SK-N-SH (cell line): ENCODE measurements around the gene NDUFB3. TPM values are rescaled to one million over a fixed set of nuclear protein-coding genes. Genes with fewer than 3 reads are reported as not detected.

ENCODE experiments used
- CTCF ChIA-PET: fragments of 300-600, 350-600 bp; formaldehyde crosslinking; extraction: SDS; loops from one replicate; lab custom pipeline; 2021; lab: Yijun Ruan, JAX
- POLR2A ChIA-PET: fragments of 350-600 bp; sonication (Branson Sonifier 250); formaldehyde crosslinking; extraction: SDS; loops from one replicate; lab custom pipeline; 2020; ENCODE audit warnings: antibody characterized with exemption, inconsistent platforms; lab: Yijun Ruan, JAX
- DNase-seq: peaks from one replicate; pipeline ENCODE4 v3.0.0; 2012
- H2AFZ ChIP-seq: fragments of 200-600 bp; sonication (generic); 2 replicates; pipeline ENCODE4 v1.8.1; 2016; ENCODE audit warnings: antibody characterized with exemption, mild to moderate bottlenecking, low read depth
- H3F3A ChIP-seq: fragments of 200-600 bp; sonication (generic); replicated peaks from 2 replicates; pipeline ENCODE3; 2016; ENCODE audit warnings: antibody characterized with exemption, mild to moderate bottlenecking; ENCODE audit not compliant: insufficient read depth
- H3K27ac ChIP-seq, 2 experiments: fragments of 200-500 bp in 1 of 2; fragments of 200-600 bp in 1 of 2; sonication (Bioruptor generic) in 1 of 2; sonication (generic), shearing (Covaris generic) in 1 of 2; 2 replicates each; pipeline versions ENCODE4 v1.5.1 to v1.6.1; 2014 to 2016; ENCODE audit warnings: low read depth in 2 of 2, inconsistent platforms in 1 of 2, low read length in 1 of 2, mild to moderate bottlenecking in 1 of 2, mixed read lengths in 1 of 2
- H3K27me3 ChIP-seq: fragments of 200-600 bp; sonication (generic), shearing (Covaris generic); 2 replicates; pipeline ENCODE4 v1.6.1; 2016; ENCODE audit warnings: mixed run types; ENCODE audit not compliant: insufficient read depth
- H3K36me3 ChIP-seq, 2 experiments: fragments of 200-500 bp in 1 of 2; fragments of 200-600 bp in 1 of 2; sonication (Bioruptor generic) in 1 of 2; sonication (generic) in 1 of 2; replicated peaks in 1 of 2; 2 replicates each; pipeline versions ENCODE3 to v1.5.1; 2014 to 2016; ENCODE audit warnings: low read length in 1 of 2, mild to moderate bottlenecking in 1 of 2; ENCODE audit not compliant: insufficient read depth in 2 of 2, control insufficient read depth in 1 of 2
- H3K4me1 ChIP-seq, 2 experiments: fragments of 200-500 bp in 1 of 2; fragments of 200-600 bp in 1 of 2; sonication (Bioruptor generic) in 1 of 2; sonication (generic), shearing (Covaris generic) in 1 of 2; 2 replicates each; pipeline versions ENCODE4 v1.5.1 to v1.6.1; 2014 to 2016; ENCODE audit warnings: low read depth in 1 of 2, low read length in 1 of 2, mixed run types in 1 of 2; ENCODE audit not compliant: insufficient read depth in 2 of 2, control insufficient read depth in 1 of 2
- H3K4me2 ChIP-seq: fragments of 200-600 bp; sonication (generic), shearing (Covaris generic); 2 replicates; pipeline ENCODE4 v1.6.1; 2017; ENCODE audit warnings: mixed run types
- H3K4me3 ChIP-seq, 2 experiments: fragments of 200-500 bp in 1 of 2; fragments of 200-600 bp in 1 of 2; sonication (Bioruptor generic) in 1 of 2; sonication (generic), shearing (Covaris generic) in 1 of 2; 2 replicates each; pipeline versions ENCODE4 v1.5.1 to v1.8.1; 2014 to 2016; ENCODE audit warnings: low read depth in 2 of 2, inconsistent platforms in 1 of 2, low read length in 1 of 2, mild to moderate bottlenecking in 1 of 2, mixed read lengths in 1 of 2, moderate library complexity in 1 of 2
- H3K79me2 ChIP-seq: fragments of 200-600 bp; sonication (generic); 2 replicates; pipeline ENCODE4 v1.8.1; 2017; ENCODE audit warnings: mild to moderate bottlenecking; ENCODE audit not compliant: insufficient read depth
- H3K9ac ChIP-seq: fragments of 200-600 bp; sonication (generic); 2 replicates; pipeline ENCODE4 v1.6.1; 2017; ENCODE audit warnings: mixed run types
- H3K9me2 ChIP-seq: fragments of 200-600 bp; sonication (generic); 2 replicates; pipeline ENCODE4 v1.6.1; 2017; ENCODE audit warnings: mixed run types
- H3K9me3 ChIP-seq: fragments of 200-600 bp; sonication (generic); 2 replicates; pipeline ENCODE4 v1.6.1; 2017; ENCODE audit warnings: mixed run types, mild to moderate bottlenecking, moderate library complexity
- H4K20me1 ChIP-seq: fragments of 200-600 bp; sonication (generic); 2 replicates; pipeline ENCODE4 v1.6.1; 2017; ENCODE audit warnings: mild to moderate bottlenecking, mixed run types; ENCODE audit not compliant: insufficient read depth
- ELF1 ChIP-seq: IDR thresholded peaks from 2 replicates; pipeline ENCODE4 v1.4.0; 2012
- EZH2phosphoT487 ChIP-seq: fragments of 200-600 bp; sonication (generic); IDR thresholded peaks from 2 replicates; pipeline ENCODE4 v1.6.1; 2017; ENCODE audit warnings: low read depth, mixed run types, mild to moderate bottlenecking, antibody characterized with exemption, moderate library complexity, borderline replicate concordance
- FOXJ3 ChIP-seq: sonication (generic); formaldehyde crosslinking; IDR thresholded peaks from 2 replicates; pipeline ENCODE4 v1.5.1; 2020; ENCODE audit warnings: mild to moderate bottlenecking, missing genetic modification reagents
- IRF3 ChIP-seq: fragments of 150-350 bp; IDR thresholded peaks from 2 replicates; pipeline ENCODE4 v1.6.1; 2016; ENCODE audit warnings: mild to moderate bottlenecking, low read depth, low read length
- POLR2AphosphoS5 ChIP-seq: IDR thresholded peaks from 2 replicates; pipeline ENCODE4 v1.6.1; 2012; ENCODE audit warnings: low read depth, low read length
- RAD21 ChIP-seq: IDR thresholded peaks from 2 replicates; pipeline ENCODE4 v1.6.1; 2012; ENCODE audit warnings: mild to moderate bottlenecking, low read length
- TAF1 ChIP-seq: IDR thresholded peaks from 2 replicates; pipeline ENCODE4 v1.6.1; 2012; ENCODE audit warnings: low read depth, mild to moderate bottlenecking, low read length, moderate library complexity, borderline replicate concordance
- USF1 ChIP-seq: IDR thresholded peaks from 2 replicates; pipeline ENCODE4 v1.4.0; 2012; ENCODE audit warnings: low read depth, borderline replicate concordance
- WGBS: methylation state at CpG from one replicate; pipeline ENCODE4 v1.1.6; 2017; ENCODE audit warnings: low lambda C conversion rate; 5-methylcytosine and 5-hydroxymethylcytosine counted together
- polyA plus RNA-seq, 3 experiments: library from polyadenylated mRNA; depleted of rRNA; stranded (reverse); fragments of >200 nt; gene quantifications; 2 replicates each; pipeline ENCODE4 v1.2.3, GENCODE V29; 2012
- TF ChIP-seq, protein P1 (sequence below): IDR thresholded peaks from 2 replicates; pipeline ENCODE4 v1.4.0; 2012; ENCODE audit warnings: low read depth
- TF ChIP-seq, protein P2 (sequence below): IDR thresholded peaks from 2 replicates; pipeline ENCODE4 v1.6.1; 2012; ENCODE audit warnings: mild to moderate bottlenecking, low read depth, low read length, moderate library complexity
- TF ChIP-seq, protein P3 (sequence below): IDR thresholded peaks from 2 replicates; pipeline ENCODE4; 2012

The NDUFB3 gene
- polyA plus RNA-seq, 1 of the 3 experiments (the other 2 are of a cell fraction): 55.9 TPM

GRCh38 chr2:201128033-201128432, 56.2 kb downstream of the NDUFB3 start:
- no peak for DNase-seq
- peak overlapping the region; percentile 76 for H3K4me2 ChIP-seq
- H3K4me1 ChIP-seq: peaks cover 24 to 65% of the 10 kb centered on the region in 2 experiments
- H3K4me3 ChIP-seq: peak overlapping the region in 1 of 2 experiments; percentile 12; a peak in 1 of 4 replicates
- peak overlapping the region; percentile 75 for H3K9ac ChIP-seq
- WGBS: 77% methylated on average over 1 of the region's 1 CpG
- peaks cover 3 to 5% of the 10 kb centered on the region in 2 experiments for H3K36me3 ChIP-seq
- POLR2A ChIA-PET: interaction anchor here (1.0 kb wide), 1 partner anchor 12 kb away, joined by 3 read pairs; no protein-coding TSS in a partner anchor
- H3K79me2 ChIP-seq: peaks cover 96% of the 10 kb centered on the region
- no peak overlapping the region for H2AFZ ChIP-seq
- H3K9me3 ChIP-seq: no peaks in the 10 kb centered on the region
- H3K27me3 ChIP-seq: no peaks in the 10 kb centered on the region
- peaks cover 45% of the 10 kb centered on the region for H3F3A ChIP-seq
- CTCF ChIA-PET: interaction anchor here (0.9 to 1.0 kb wide), 2 partner anchors 12 to 30 kb away, joined by 3 to 4 read pairs; partner anchors contain the start of gene CFLAR
- H4K20me1 ChIP-seq: no peaks in the 10 kb centered on the region
- no peak for TF ChIP-seq ELF1
- TF ChIP-seq, protein P1, sequence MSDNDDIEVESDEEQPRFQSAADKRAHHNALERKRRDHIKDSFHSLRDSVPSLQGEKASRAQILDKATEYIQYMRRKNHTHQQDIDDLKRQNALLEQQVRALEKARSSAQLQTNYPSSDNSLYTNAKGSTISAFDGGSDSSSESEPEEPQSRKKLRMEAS: no peak
- TF ChIP-seq IRF3: no peak
- no peak for TF ChIP-seq TAF1
- no peak for TF ChIP-seq RAD21
- no peak for TF ChIP-seq FOXJ3 (CRISPR knock-in tag)
- no peak for TF ChIP-seq EZH2phosphoT487
- TF ChIP-seq, protein P2, sequence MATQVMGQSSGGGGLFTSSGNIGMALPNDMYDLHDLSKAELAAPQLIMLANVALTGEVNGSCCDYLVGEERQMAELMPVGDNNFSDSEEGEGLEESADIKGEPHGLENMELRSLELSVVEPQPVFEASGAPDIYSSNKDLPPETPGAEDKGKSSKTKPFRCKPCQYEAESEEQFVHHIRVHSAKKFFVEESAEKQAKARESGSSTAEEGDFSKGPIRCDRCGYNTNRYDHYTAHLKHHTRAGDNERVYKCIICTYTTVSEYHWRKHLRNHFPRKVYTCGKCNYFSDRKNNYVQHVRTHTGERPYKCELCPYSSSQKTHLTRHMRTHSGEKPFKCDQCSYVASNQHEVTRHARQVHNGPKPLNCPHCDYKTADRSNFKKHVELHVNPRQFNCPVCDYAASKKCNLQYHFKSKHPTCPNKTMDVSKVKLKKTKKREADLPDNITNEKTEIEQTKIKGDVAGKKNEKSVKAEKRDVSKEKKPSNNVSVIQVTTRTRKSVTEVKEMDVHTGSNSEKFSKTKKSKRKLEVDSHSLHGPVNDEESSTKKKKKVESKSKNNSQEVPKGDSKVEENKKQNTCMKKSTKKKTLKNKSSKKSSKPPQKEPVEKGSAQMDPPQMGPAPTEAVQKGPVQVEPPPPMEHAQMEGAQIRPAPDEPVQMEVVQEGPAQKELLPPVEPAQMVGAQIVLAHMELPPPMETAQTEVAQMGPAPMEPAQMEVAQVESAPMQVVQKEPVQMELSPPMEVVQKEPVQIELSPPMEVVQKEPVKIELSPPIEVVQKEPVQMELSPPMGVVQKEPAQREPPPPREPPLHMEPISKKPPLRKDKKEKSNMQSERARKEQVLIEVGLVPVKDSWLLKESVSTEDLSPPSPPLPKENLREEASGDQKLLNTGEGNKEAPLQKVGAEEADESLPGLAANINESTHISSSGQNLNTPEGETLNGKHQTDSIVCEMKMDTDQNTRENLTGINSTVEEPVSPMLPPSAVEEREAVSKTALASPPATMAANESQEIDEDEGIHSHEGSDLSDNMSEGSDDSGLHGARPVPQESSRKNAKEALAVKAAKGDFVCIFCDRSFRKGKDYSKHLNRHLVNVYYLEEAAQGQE: no peak
- no peaks in the 10 kb centered on the region for H3K9me2 ChIP-seq
- peak overlapping the region; percentile 53 to 96; a peak in 3 of 4 replicates for H3K27ac ChIP-seq

DNA sequence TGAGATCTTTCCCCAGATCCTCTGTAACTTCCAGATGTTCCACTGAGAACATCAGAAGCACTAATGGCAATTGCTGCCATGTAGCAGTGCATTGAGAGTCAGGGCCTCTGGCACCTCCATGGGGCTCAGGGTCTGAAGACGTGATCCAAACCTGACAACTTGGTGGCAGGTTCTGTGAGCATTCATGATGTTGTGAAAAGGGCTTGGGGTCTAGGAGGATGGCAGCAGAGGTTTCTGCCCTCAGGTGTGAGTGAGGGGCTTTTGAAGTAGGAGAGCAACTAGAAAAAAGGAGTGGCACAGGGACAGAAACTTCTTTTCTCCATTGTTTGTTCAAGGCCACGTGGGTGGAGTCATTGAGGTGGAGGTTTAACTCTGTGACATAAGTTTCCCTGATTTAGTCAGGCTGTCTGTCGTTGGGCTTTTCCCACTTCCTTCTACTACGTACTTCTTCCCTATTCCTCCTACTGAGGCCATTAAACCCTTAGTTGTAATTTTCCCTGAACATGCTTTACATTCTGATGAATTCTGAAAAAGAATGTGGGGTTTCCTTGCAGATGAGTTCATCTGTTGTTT, 57.2 kb downstream of the NDUFB3 start:
- DNase-seq: no peak
- 39% methylated on average over 4 of the region's 4 CpGs for WGBS
- H3F3A ChIP-seq: peaks cover 45% of the 10 kb centered on the region
- H3K9ac ChIP-seq: peak overlapping the region; percentile 75
- no peaks in the 10 kb centered on the region for H3K9me2 ChIP-seq
- H3K4me3 ChIP-seq: peak overlapping the region in 1 of 2 experiments; percentile 44; a peak in 1 of 4 replicates
- no peaks in the 10 kb centered on the region for H3K27me3 ChIP-seq
- H3K27ac ChIP-seq: peak overlapping the region; percentile 41 to 96; a peak in 3 of 4 replicates
- H4K20me1 ChIP-seq: no peaks in the 10 kb centered on the region
- POLR2A ChIA-PET: interaction anchor here (1.0 kb wide), 1 partner anchor 12 kb away, joined by 3 read pairs; no protein-coding TSS in a partner anchor
- CTCF ChIA-PET: interaction anchor here (0.9 to 1.5 kb wide), 3 partner anchors 13 to 29 kb away, joined by 3 to 4 read pairs (median 4); partner anchors contain the start of gene CFLAR
- H3K4me2 ChIP-seq: peak overlapping the region; percentile 60
- peaks cover 3 to 11% of the 10 kb centered on the region in 2 experiments for H3K36me3 ChIP-seq
- TF ChIP-seq POLR2AphosphoS5 (peak; percentile 22; the same call in 1 of the 2 replicates), USF1 (no peak)
- TF ChIP-seq, protein P1: peak; percentile 63; the same call in 1 of the 2 replicates
- TF ChIP-seq, protein P3, sequence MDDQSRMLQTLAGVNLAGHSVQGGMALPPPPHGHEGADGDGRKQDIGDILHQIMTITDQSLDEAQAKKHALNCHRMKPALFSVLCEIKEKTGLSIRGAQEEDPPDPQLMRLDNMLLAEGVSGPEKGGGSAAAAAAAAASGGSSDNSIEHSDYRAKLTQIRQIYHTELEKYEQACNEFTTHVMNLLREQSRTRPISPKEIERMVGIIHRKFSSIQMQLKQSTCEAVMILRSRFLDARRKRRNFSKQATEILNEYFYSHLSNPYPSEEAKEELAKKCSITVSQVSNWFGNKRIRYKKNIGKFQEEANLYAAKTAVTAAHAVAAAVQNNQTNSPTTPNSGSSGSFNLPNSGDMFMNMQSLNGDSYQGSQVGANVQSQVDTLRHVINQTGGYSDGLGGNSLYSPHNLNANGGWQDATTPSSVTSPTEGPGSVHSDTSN: 0 out of 2 replicates have a peak, but pooled peaks have one; percentile 2
- H3K79me2 ChIP-seq: peaks cover 96% of the 10 kb centered on the region
- peaks cover 24 to 65% of the 10 kb centered on the region in 2 experiments for H3K4me1 ChIP-seq
- peak overlapping the region; percentile 39; the same call in 1 of the 2 replicates for H2AFZ ChIP-seq
- H3K9me3 ChIP-seq: no peaks in the 10 kb centered on the region
